Measurements from ENCODE around the gene ALG14. TPM values are rescaled to one million over a fixed set of nuclear protein-coding genes. Genes with fewer than 3 reads are reported as not detected.

The ALG14 gene
- total RNA-seq, 6 experiments from 2014 or later, result 8.8 to 14.0 (median 11.9) TPM

DNA sequence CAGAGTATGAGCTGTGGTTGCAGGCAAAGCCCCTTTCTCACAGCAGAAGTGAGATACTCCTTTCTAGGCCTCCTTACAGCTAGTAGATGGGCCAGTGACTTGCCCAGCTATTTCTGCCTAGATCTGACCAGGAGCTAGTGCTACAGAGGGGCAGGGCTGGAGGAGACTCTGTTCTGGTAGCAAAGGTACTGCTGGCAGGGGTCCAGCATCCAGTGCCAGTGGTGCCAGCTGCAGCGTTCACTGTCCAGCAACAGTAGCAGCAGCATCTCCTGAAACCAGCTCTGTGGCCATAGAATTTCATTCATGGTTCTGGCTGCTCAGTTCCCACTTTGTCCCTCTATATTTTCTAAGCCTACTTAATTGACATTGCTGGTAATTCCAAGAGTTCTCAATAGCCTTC lies 83.4 kb downstream of the ALG14 start:
- H3K27ac Mint-ChIP-seq, result no peak overlapping the region
- no peaks in the 10 kb centered on the region for H3K9me3 Mint-ChIP-seq
- peaks cover 45% of the 10 kb centered on the region for H3K4me1 Mint-ChIP-seq (ENCODE audit: low read depth)
- H3K27me3 Mint-ChIP-seq (ENCODE audit: insufficient read depth), result no peaks in the 10 kb centered on the region; the same call in 1 of the 2 replicates
- no peak for DNase-seq
- H3K4me3 Mint-ChIP-seq, result no peak overlapping the region
- no peak for TF ChIP-seq CTCF (IDR thresholded peaks at IDR 0.05)
- H3K36me3 Mint-ChIP-seq (ENCODE audit: low read depth), result peaks cover 13% of the 10 kb centered on the region

- Mint-ChIP-seq H3K36me3 (ENCODE audit: low read depth) (peaks cover 13% of the 10 kb centered on the region), H3K4me3 (no peak overlapping the region), H3K9me3 (no peaks in the 10 kb centered on the region), H3K27ac (no peak overlapping the region), H3K4me1 (ENCODE audit: low read depth) (peaks cover 46% of the 10 kb centered on the region), H3K27me3 (ENCODE audit: insufficient read depth) (no peaks in the 10 kb centered on the region; the same call in 1 of the 2 replicates)
- TF ChIP-seq CTCF (IDR thresholded peaks at IDR 0.05), result no peak
- no peak for DNase-seq
Measured at GRCh38 chr1:94988356-94988755, 84.4 kb downstream of the ALG14 start.

- H3K4me1 Mint-ChIP-seq (ENCODE audit: low read depth), result peaks cover 60% of the 10 kb centered on the region
- H3K27me3 Mint-ChIP-seq (ENCODE audit: insufficient read depth), result no peaks in the 10 kb centered on the region; the same call in 1 of the 2 replicates
- peak overlapping the region; percentile 46 for H3K27ac Mint-ChIP-seq
- no peak for TF ChIP-seq CTCF (IDR thresholded peaks at IDR 0.05)
- peaks cover 13% of the 10 kb centered on the region for H3K36me3 Mint-ChIP-seq (ENCODE audit: low read depth)
- no peaks in the 10 kb centered on the region for H3K9me3 Mint-ChIP-seq
- H3K4me3 Mint-ChIP-seq, result no peak overlapping the region
- peak; percentile 40 for DNase-seq
Measured at GRCh38 chr1:94986783-94987182, 86.0 kb downstream of the ALG14 start.

- H3K36me3 Mint-ChIP-seq (ENCODE audit: low read depth), result peaks cover 20% of the 10 kb centered on the region
- peak; percentile 84 for DNase-seq
- H3K27me3 Mint-ChIP-seq (ENCODE audit: insufficient read depth), result no peaks in the 10 kb centered on the region
- no peaks in the 10 kb centered on the region for H3K9me3 Mint-ChIP-seq
- H3K4me3 Mint-ChIP-seq, result peak overlapping the region; percentile 16
- H3K4me1 Mint-ChIP-seq (ENCODE audit: low read depth), result peaks cover 75% of the 10 kb centered on the region
- peak overlapping the region; percentile 59 for H3K27ac Mint-ChIP-seq
- no peak for TF ChIP-seq CTCF (IDR thresholded peaks at IDR 0.05)
Measured at GRCh38 chr1:94983171-94983739, 89.5 kb downstream of the ALG14 start.

- H3K4me3 Mint-ChIP-seq, result no peak overlapping the region
- H3K4me1 Mint-ChIP-seq (ENCODE audit: low read depth), result peaks cover 66% of the 10 kb centered on the region
- no peaks in the 10 kb centered on the region for H3K9me3 Mint-ChIP-seq
- H3K27me3 Mint-ChIP-seq (ENCODE audit: insufficient read depth), result no peaks in the 10 kb centered on the region
- H3K27ac Mint-ChIP-seq, result no peak overlapping the region
- DNase-seq, result no peak
- H3K36me3 Mint-ChIP-seq (ENCODE audit: low read depth), result peaks cover 16% of the 10 kb centered on the region
- TF ChIP-seq CTCF (IDR thresholded peaks at IDR 0.05), result no peak
Measured at GRCh38 chr1:94982398-94982797, 90.4 kb downstream of the ALG14 start.

Data from HFFc6 (cell line).